HG03457 (cell line): ENCODE measurements around the gene EIF3F.
"Not testable (repeated sequence)": the region's sequence is repeated elsewhere in the genome, so short reads cannot be mapped to it uniquely, and the experiment has no call there.

Experiments used
- ATAC-seq: cut with Tn5 transposase; IDR thresholded peaks from one replicate; pipeline ENCODE4 v1.9.1; 2021; ENCODE audit warnings: moderate number of reproducible peaks; ENCODE audit not compliant: unreplicated experiment

The EIF3F gene

DNA sequence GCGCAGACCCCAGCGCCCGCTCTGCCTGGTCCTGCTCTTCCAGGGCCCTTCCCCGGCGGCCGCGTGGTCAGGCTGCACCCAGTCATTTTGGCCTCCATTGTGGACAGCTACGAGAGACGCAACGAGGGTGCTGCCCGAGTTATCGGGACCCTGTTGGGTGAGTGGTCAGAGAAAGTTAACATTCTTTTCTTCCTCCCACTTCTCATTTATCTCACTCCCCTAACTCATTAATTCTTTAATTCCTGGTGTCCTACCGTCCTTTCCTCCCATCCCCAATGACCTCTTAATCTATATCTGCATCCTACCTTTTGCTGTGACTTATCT lies 385 bp downstream of the EIF3F start:
- ATAC-seq: not testable (repeated sequence)

GRCh38 chr11:7994581-7995278 lies 7.6 kb downstream of the EIF3F start:
- ATAC-seq: no peak

GRCh38 chr11:7999795-8000194 lies 12.7 kb downstream of the EIF3F start:
- no peak for ATAC-seq

- ATAC-seq: no peak
Observed at GRCh38 chr11:8000390-8000789, 13.3 kb downstream of the EIF3F start.

DNA sequence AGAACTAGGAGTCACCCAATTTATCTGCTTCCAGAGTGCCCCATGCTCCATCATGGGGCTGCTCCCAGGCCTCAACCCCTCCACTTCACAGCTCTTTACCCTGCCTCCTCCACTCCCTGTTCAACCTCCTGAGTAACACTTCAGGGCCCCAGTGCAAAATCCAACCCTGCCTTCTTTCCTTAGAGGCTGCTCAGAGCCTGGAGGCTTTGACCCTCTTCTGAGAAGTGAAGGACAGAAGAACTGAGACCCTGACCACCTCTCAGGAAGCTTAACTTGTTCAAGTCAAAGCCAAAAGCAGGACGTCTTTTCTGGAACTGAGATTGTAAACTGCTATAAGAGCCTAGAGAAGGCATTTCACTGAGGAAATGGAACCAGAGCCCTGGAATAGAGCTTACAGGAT lies 15.5 kb downstream of the EIF3F start:
- no peak for ATAC-seq

GRCh38 chr11:8003187-8003586 lies 16.1 kb downstream of the EIF3F start:
- ATAC-seq: no peak

- no peak for ATAC-seq
Observed at GRCh38 chr11:8004008-8004407, 16.9 kb downstream of the EIF3F start.

GRCh38 chr11:8005556-8005955 lies 18.4 kb downstream of the EIF3F start:
- ATAC-seq: no peak

DNA sequence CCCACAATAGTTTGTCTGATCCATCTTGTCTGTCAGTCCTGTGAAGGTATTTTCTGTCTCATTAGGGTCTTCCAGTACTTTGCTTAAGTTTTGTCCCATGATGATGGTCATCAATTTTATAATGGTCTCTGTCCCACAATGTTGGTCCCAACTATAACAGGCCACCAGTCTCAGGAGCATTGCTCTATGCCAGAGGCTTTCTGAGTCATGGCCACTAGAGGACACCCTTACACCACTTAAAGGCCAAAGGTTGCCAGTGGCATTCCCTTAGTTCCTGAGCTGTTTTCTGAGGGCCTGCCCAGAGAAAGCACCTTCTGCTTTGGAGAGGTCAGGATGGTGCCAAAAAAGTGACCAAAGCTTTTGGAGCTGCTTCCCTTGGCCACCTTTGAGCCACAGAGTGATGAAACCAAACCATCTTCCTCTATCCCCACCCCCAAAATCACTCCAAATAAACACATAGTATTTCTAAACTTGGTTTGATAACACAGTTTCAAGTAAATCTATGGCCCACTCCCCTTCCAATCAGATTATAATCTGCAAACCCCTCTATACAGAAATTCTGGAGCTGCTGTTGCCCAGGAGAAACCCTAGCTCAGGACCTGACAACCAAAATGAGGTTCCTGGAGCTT lies 19.3 kb downstream of the EIF3F start:
- no peak for ATAC-seq

GRCh38 chr11:8008212-8008611 lies 21.1 kb downstream of the EIF3F start:
- no peak for ATAC-seq

GRCh38 chr11:8009856-8010255 lies 22.7 kb downstream of the EIF3F start:
- no peak for ATAC-seq

- ATAC-seq: no peak
Observed at GRCh38 chr11:8011371-8011770, 24.2 kb downstream of the EIF3F start.

GRCh38 chr11:8011981-8012444 lies 24.9 kb downstream of the EIF3F start:
- no peak for ATAC-seq

DNA sequence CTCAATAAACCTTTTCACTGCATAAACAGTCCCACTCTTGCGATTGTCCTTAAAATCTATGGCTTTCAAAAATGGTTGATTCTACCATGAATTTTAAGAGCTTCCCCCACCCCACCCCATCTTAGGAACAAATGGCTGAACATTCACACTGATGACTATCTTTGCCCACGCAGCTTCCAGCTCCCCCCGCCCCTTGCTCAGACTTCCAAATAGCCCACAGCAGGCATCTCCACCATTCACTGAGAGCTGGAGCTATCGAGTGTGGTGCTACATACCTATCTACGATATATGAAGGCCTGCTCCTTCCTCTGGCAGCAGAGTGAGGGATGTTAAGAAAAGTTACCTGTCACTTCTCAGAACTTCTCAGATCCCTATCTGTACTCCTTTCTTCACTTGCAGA lies 26.7 kb downstream of the EIF3F start:
- no peak for ATAC-seq

DNA sequence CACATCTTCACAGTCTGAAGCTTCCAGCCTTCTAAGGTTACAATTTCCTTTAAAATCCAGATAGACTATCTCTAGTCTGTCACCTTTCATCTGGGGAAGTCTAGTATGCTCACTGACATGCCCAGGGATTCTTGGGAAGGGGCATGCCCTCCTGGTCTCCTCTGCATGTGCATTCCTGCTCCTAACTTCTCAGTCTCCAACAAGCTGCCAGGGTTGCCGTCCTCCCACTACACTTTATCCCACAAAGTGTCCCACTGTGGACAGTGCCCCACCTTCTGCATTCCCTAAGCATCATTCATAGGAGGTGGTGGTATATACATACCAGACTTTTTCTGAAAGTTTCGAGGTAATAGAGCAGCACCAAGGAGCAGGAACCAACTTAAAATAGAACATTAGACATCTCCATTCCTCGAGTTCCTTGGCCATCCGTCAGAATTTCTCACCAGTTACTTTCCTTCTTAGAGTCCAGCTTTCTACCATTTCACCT lies 28.7 kb downstream of the EIF3F start:
- no peak for ATAC-seq

DNA sequence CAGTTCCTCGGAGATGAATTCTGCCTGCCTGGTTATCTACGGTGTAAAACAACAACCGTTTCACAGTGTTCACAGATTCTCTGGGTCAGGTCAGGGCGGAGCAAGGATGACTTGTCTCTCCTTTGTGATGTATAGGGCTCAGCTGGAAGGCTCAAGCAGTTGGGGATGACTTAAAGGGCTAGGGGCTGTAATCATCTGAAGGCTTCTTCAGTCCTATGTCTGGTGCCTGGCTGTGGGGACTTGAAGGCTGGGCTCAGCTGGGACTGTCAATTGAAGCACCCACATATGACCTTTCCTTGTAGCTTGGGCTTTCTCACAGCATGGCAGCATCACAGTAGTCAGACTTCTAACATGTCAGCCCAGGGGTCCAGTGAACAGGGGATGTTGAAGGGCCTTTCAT lies 29.3 kb downstream of the EIF3F start:
- no peak for ATAC-seq

DNA sequence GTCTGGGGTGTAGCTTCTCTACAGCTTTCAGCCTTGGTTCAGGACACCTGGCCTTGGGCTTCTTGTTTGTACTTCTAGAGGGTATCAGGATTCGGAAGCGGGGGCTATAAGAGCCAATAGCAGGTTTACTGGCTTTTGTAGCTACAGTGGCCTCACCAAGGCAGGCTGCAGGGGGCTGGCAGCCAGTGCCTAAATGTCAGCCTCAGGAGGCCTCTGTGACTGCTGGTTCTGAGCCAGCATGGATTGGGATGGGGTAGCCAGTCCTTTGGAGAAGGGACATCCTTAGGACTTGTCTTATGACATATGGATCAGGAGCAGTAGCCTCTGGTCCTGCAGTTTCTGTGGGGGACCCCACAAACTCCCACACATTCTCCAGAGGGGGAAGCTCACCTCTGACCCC lies 29.9 kb downstream of the EIF3F start:
- no peak for ATAC-seq

GRCh38 chr11:8017894-8018483 lies 30.9 kb downstream of the EIF3F start:
- no peak for ATAC-seq

DNA sequence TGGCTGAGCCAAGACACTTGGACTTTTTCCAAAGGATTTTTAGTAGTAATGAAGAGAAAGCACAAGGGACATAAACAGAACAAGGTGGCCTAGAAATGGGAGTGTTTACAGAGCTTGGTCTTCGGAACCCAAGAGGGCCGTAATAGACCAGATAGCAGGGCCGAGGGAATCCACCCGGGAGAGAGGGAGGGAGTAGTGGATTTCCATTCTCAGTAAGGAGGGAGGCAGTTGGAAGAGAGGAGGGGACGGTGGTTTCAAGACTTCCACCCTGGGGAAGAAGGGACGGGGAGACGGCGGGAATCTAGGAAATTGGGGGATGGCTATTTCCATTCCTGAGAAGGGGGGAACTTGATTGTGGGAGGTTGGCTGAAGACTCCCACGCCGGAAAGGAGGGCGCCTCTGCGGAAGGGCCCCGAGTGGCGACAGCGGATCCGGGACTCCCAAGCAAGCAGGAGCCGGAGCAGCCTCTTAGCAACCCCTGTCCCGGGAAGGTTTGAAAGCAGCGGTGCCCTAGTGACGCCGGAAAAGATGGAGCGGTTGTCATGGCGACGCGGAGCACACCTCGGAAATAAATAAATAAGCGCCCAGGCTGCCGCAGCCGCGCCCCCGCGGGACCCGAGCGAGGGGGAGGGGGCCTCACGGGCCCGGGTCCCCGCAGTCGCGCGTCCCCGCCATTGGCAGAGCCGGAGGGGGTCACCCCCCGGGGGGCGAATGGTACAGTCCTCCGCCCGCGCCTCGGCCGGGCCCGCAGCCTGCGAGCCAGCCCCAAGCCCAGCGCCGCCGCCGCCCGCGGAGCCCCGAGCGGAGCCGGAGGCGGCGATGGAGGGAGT lies 31.6 kb downstream of the EIF3F start:
- ATAC-seq: no peak

- no peak for ATAC-seq
Observed at GRCh38 chr11:8019314-8020243, 32.4 kb downstream of the EIF3F start.
